Middle frontal gyrus (tissue), 1 donor: Measurements from ENCODE around the gene BCL3.

Experiments
- DNase-seq: peaks from one replicate; pipeline ENCODE4 v3.0.0-alpha.2; 2015; ENCODE audit warnings: low spot score; ENCODE audit errors: extremely low spot score

The BCL3 gene

DNA sequence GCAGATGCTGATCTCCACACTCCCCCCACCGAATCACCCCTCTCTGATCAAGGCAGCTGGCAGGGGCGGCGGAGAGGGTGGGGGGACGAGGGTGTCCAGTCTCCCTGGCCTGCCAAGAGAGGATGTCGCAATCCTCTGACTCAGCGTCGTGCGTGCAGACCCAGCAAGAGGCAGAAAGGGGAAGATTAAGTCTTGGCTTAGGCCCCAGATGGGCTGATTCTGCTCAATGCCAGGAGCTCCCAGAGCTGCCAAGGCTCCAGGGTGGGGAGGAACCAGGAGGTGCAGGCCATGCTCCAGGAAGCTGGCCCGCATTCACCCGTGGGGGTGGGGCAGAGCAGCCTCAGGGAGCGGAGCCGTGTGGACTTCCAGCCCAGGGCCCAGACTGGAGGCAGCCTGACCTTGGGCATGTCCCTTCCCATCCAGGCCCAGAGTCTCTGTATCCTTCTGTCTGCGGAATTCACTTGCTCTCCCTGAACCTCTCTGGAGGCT lies 6.6 kb upstream of the BCL3 start:
- peak; percentile 66 for DNase-seq

DNA sequence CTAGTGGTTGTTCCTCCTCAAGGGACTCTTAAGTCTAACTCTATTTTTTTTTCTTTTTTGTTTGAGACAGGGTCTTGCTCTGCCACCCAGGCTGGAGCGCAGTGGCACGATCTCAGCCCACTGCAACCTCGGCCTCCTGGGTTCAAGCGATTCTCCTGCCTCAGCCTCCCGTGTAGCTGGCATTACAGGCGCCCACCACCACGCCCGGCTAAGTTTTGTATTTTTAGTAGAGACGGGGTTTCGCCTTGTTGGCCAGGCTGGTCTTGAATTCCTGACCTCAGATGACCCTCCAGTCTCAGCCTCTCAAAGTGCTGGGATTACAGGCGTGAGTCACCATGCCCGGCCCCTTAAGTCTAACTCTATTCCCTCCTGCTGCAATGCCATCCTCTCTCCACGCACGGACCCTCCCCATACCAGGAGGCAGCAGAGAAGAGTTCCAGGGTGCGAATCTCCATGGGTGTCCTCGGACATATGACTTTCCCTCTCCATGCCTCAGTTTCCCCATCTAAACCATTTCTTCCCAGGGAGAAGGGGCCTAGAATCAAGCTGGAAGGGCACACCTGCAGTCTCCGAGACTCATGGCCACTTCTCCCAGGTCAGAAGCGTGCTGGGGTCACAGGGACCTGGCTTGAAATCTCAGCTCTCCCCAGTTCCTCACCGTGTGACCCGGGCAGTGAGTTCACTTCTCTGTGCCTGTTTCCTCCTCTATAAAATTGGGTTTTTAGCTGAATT lies 6.0 kb upstream of the BCL3 start:
- DNase-seq = no peak

DNA sequence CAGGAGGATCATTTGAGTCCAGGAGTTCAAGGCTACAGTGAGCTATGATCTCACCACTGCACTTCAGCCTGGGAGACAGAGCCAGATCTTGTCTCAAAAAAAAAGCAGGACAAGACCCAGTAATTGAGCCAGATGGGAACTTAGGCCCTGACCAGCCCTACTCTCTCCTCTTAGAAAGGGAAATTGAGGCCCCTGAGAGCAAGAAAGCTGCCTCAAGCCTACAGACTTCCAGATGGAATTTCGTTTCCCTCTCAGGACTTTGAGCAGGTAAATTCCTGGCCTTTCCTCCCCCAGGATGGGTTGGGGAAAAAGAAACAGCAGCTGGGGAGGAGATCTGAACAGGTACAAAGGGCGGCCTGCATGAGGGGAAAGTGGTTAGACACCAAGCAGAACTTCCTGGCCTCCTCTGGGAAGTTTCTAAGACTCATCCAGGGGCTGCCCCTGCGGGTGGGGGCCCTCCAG lies 3.6 kb upstream of the BCL3 start:
- no peak for DNase-seq

DNA sequence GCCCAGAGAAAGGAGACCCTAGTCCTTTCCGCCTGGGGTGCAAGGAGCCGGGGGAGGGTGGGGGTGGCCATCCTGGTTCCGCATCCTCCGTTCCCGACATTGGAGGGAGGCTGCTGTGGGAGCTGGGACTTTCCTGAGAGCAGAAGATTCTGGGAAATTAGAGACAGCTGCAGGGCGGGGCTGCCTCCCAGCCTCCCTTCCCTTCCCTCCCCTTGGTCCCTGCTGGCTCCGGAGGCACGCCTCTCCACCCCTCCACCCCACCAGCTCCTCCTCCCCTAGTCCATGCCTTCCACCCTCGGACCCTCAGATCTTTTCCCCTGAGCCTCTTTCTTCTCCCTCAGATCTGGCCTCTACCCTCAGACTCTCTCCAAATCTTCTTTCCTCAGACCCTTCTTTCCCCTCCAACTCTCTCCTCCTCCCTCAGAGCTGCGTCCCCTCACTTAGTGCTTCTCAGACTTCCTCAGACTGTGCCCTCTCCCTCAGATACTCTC lies 3.1 kb upstream of the BCL3 start:
- DNase-seq = no peak

DNA sequence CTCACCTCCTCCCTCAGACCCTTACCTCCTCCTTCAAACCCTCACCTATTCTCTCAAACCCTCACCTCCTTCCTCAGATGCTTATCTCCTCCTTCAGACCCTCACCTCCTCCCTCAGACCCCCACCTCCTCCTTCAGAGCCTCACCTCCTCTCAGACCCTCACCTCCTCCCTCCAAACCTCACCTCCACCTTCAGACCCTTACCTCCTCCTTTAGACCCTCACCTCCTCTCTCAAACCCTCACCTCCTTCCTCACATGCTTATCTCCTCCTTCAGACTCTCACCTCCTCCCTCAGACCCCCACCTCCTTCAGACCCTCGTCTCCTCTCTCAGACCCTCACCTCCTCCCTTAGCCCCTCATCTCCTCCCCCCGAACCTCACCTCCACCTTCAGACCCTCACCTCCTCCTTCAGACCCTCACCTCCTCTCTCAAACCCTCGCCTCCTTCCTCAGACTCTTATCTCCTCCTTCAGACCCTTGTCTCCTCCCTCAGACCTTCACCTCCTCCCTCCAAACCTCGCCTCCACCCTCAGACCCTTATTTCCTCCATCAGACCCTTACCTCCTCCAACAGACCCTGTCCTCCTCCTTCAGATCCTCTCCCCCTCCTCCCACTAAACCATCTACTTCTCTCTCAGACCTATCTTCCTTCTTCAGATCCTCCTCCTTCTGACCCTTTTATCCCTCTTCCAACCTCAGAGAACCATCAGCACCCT lies 2.5 kb upstream of the BCL3 start:
- DNase-seq = no peak

DNA sequence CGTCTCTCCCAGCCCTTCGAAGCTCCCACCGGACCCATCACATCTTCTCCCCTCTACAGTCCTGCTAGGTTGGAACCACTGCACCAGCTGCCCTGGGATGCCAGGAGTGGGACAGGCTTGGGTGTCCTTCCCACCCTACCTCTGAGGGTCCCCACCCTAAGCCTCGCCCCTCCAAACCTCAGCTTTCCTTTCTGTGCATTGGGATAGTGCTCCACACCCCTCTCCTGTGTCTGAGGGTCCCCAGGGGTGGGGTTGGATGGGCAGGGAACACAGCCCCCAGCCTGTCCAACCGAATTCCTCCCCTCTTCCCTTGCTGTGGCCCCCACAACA lies 1.9 kb upstream of the BCL3 start:
- no peak for DNase-seq

DNA sequence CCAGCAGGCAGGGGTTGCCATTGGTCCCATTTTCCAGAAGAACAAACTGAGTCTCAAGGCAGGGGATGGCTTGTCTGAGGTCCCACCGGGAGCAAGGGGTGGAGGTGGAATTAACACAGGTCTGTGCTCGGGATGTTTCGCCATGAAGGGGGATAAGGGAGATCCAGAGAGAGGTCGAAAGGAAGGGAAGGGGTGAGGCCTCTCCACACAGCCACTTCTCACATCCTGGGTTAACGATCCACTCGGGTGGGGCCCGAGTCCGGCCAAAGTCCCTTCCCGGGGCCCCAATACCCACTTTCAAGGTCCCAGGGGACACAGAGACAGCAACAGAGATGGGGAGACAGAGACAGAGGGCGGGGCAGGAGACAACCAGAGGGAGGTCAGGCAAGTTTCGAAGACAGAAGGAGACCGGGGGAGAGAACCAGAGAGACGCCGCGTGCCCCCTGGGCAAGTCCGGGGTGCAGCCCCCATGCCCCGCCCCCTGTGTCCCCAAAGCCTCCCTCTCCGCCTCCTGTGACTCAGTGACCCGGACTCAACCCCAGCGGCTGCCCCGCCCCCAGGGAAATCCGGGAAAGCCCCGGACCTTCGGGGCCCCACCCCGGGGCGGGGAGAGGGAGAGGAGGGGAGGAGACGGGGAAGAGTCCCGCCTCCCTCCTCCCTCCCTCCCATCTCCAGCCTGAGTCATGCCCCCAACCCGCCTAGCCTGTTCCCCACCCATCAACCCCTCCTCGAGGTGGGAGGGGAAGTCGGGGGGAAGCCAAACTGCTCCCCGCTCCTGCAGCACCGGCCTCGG lies 1.4 kb upstream of the BCL3 start:
- DNase-seq = no peak

DNA sequence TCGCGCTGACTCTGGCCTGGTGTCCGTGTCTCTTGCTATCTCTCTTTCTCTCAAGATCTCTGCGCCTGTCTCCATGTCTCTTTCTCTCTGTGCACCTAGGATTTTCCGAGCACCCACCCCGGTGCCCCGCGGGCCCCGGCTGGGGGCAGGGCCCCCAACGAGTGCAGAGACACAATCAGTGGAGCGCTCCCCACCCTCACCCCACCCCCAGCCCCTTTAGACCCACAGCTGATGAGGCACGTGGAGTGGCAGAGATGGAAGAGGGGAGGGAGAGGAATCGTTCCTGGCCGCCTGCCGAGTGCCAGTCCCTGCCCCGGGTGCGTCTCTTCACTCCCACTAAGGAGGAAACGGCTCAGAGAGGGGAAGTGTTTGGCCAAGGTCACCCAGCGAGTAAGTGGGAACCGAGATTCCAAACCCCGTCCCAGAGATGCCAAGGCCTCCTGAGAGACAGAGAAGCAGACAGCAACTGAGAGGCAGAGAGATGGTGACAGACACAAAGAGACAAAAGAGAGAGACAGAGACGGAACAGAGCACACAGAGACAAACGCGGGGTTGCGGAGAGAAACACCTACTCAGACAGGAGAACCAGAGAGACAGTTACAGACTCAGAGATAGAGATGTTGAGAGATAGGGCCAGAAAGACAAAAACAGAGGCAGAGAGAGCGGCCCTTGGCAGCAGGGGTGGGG lies 626 bp upstream of the BCL3 start:
- no peak for DNase-seq

DNA sequence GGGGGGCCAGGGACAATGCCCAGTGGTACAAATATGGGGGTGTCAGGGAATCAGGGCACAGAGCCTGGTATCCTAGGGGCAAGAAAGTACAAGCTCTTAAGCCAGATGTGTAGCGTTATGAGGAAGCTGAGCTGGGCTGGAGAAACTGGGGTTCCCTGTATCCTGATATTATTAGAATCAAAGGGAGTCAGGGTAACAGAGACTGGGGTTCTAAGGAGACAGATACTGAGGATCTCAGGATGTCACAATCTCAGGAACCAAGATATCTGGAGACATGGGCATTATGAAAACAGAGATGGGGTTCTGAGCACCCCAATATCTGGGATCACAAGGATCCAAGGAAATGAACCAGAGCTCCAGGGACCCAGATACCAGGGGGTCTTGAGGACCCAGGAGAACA lies 784 bp downstream of the BCL3 start:
- no peak for DNase-seq

DNA sequence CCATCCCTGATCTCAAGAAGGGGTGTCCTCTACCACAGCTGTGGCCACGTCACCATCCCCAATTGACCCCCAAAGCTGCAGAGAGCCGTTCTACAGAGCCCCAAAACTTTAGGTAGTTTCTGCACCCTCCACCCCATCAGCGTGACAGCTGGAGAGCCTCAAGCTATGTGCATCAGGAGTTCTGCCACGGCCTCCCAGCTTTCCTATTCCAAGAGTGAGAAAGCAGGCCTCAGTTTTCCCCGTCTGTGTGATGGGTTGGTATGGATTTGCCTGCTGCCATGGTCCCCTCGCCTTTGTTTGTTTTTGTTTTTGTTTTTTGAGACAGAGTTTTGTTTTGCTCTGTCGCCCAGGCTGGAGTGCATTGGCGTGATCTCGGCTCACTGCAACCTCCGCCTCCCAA lies 1.5 kb downstream of the BCL3 start:
- DNase-seq = no peak

DNA sequence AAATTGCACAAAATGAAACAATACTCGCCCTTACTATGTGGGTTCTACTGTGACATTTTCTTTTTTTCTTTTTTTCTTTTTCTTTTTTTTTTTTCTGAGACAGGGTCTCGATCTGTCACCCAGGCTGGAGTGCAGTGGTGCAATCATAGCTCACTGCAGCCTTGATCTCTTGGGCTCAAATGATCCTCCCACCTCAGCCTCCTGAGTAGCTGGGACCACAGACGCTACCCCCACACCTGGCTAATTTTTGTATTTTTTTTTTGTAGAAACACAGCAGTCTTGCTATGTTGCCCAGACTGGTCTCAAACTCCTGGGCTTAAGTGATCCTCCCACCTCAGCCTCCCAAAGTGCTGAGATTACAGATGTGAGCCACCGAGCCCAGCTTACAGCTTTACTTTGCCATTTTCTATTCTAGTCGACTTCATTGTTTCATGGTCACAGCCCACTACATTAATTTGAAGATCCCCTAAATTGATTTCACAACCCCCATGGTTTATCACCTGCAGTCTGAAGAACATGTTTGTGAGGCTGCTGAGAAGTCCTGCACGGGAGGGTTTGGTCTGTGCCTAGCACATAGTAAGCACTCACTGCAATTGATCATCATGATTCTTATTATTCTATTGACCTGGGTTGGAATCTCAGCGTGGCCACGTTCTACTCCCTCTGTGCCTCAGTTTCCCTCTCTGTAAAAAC lies 3.8 kb downstream of the BCL3 start:
- DNase-seq = no peak

DNA sequence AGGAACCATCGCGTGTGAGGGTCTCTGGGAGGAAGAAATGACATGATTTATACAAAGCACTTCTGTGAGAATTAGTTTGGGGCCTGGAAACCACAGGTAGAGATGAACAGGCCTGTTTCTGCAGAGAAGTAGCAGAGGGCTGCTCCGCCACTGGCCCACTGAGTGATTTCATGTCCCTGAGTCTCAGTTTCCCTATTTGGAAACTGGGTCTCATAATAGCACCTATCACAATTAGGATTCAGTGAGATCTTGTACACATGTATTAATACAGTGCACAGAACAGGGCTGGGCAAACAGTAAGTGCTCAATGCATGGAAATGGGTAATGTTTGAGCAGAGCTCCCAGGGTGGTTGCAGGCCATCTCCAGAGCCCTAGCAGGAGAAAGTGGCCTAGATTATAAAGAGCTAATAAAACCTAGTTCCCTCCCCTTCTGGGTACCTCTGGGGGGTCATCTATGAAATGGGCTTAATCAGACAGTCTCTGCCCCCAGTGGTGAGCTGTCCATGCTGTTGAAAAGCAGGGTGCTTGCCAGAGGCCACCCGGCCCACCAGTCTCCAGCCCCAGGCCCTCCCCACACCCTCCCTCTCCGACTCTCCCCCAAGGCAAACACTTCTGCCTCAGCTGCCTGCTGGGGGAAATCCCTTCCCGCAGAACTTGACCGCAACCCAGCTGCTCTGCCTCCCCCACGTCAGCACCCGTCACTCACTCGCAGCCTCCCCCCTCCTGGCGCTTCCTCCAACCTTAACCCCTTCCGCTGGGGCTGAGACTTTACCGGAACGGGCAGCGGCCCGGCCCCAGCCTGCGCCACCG lies 4.5 kb downstream of the BCL3 start:
- DNase-seq = no peak

DNA sequence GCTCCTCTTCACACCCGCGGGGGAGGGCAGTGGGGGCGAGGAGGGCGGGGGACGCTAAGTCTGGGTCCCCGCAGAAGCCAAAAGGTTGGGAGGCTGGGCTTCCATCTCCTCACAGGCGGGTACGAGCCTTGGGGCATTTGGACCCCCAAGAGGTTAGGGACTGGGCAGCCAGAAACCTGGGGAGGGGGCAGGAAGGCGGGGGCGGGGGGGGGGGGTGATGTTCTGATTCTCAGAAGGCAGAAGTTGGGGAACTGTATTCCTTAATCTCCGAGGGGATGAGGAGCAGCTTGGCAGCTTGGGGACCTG lies 5.1 kb downstream of the BCL3 start:
- DNase-seq = no peak

DNA sequence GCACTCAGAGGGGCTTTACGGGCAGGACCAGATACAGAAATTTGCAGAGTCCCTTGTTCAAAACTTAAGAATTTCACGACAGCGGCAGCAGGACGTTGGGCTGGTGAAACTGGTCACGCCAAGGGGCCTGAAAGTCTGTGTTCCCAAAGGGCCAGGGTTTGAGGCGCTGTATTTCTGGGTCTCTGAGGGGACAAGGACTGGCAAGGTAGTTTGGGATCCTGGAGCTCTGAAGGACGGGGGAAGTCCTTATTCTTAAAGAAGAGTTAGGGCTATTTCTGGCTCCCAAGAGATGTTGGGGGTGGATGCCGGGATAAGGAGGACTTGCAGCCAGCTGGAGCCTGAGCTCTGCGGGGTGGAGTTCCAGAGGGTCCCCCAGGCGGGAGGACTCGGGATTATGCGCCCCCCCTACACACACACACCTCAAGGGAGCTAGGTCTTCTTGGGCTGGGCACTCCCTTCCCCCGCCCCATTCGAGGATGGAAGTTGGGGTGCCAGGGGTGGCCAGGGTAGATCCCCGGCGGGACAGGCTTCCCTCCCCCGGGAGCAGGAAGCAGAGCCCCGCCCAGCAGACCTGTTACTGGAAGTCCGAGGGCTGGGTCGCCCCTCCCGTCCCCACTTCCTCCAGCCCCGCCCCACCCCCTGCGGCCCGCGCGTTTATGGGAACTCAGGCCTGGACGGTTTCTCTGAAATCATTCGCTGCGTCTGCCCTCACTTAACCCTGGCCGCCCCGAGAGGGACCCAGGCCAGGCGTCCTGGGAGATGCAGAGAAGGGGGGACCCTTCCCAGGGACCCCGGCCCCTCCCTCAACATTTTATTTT lies 5.6 kb downstream of the BCL3 start:
- no peak for DNase-seq

DNA sequence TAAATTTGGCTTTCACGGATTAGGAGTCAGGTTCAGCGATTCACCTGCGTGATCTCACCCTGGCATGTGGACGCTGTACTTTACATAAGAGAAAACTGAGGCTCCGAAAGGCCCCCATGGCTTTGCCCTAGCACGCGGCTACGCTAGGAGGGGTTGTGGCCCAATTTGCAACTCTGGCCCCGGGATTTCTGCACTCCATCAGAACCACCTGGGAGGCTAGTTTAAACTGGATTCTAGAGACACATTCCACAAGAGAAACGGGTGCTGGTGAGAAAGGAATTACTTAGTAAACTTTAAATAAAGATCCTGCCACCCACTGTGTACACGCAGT lies 6.2 kb downstream of the BCL3 start:
- DNase-seq = no peak

DNA sequence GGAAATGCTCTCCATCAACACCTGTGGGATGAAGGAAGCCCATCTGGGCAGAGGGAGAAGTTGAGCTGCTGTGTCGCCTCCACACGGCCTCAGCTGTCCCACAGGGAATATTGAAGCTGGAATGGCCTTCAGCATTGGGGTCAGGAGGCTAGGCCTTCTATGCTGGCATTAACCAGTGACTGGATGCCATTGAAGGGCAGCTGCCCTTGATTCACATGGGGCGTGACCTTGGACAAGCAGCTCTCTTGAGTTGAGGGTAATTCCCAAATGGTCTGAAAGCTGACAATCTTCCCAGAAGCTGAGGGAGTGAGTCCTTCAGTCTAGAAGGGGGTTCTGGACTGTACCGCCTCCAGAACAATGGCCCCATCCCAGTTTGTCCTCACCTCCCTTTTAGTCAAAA lies 6.7 kb downstream of the BCL3 start:
- DNase-seq = no peak

DNA sequence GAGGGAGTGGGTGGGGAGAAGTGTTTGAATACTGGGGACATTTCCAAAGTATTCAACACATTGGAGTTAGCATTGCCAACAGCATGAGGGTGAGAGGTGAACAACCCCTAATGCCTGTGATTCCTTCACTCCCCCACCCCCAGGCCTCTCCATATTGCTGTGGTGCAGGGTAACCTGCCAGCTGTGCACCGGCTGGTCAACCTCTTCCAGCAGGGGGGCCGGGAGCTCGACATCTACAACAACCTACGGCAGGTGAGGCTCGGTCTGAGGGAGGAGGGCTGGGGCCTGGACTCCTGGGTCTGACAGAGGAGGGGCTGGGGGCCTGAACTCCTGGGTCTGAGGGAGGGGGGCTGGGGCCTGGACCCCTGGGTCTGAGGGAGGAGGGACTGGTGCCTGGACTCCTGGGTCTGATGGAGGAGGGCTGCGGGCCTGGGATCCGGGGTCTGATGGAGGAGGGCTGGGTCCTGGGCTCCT lies 7.6 kb downstream of the BCL3 start:
- DNase-seq = no peak

DNA sequence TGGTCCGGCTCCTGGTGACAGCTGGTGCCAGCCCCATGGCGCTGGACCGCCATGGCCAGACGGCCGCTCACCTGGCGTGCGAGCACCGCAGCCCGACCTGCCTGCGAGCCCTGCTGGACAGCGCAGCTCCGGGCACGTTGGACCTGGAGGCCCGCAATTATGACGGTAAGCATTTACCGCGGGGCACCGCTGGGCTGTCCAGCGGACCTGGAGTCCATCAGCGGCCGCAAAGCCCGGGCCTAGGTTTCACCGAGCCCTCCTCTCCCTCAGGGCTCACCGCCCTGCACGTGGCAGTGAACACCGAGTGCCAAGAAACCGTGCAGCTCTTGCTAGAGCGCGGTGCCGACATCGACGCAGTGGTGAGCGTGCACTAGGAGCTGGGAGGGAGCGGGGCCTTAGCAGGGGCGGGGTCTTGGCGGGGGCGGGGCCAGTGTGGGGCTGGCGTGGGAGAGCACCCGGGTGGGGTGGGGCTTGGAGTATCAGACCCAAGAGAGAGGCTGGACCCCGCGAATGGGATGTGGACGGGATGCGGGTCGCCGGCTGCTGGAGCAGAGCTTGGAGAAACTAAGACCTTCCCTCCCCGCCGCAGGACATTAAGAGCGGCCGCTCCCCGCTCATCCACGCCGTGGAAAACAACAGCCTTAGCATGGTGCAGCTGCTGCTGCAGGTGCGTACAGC lies 8.7 kb downstream of the BCL3 start:
- peak; percentile 4 for DNase-seq
